ENCODE results near the gene ADRA2C. TPM values are rescaled to one million over a fixed set of nuclear protein-coding genes. Genes with fewer than 3 reads are reported as not detected.

ADRA2C gene
- polyA plus RNA-seq, 1 donor from 2014 or later = 3.0 TPM

GRCh38 chr4:3742610-3743009, 23.6 kb upstream of the ADRA2C start:
- no peaks in the 10 kb centered on the region for H4K20me1 ChIP-seq (ENCODE audit: insufficient read depth)
- peaks cover 4% of the 10 kb centered on the region for H3K27me3 ChIP-seq (ENCODE audit: insufficient read depth, low read depth, low read length)
- no peak overlapping the region for H3K4me3 ChIP-seq (ENCODE audit: low read length)
- H3F3A ChIP-seq (ENCODE audit: insufficient read depth, low read length, poor library complexity, severe bottlenecking) = no peaks in the 10 kb centered on the region
- no peak for TF ChIP-seq EP300 (conservative IDR thresholded peaks at IDR 0.05; ENCODE audit: poor library complexity, severe bottlenecking)
- TF ChIP-seq SMC3 (conservative IDR thresholded peaks at IDR 0.05; ENCODE audit: poor library complexity) = no peak
- no peak for TF ChIP-seq POLR2AphosphoS5 (IDR thresholded peaks at IDR 0.05)
- H3K27ac ChIP-seq (ENCODE audit: low read length) = no peak overlapping the region
- peaks cover 8% of the 10 kb centered on the region for H3K9me3 ChIP-seq (ENCODE audit: low read length)
- no peak overlapping the region for H3K9ac ChIP-seq (ENCODE audit: low read length)
- H3K79me2 ChIP-seq (replicated peaks; ENCODE audit: insufficient read depth, low read length) = no peaks in the 10 kb centered on the region
- no peaks in the 10 kb centered on the region for H3K36me3 ChIP-seq (ENCODE audit: insufficient read depth, low read length)
- H2AFZ ChIP-seq (ENCODE audit: low read depth, low read length) = no peak overlapping the region
- H3K9me2 ChIP-seq (ENCODE audit: insufficient read depth, low read length) = no peaks in the 10 kb centered on the region
- H3K4me2 ChIP-seq (ENCODE audit: low read length) = no peak overlapping the region

DNA sequence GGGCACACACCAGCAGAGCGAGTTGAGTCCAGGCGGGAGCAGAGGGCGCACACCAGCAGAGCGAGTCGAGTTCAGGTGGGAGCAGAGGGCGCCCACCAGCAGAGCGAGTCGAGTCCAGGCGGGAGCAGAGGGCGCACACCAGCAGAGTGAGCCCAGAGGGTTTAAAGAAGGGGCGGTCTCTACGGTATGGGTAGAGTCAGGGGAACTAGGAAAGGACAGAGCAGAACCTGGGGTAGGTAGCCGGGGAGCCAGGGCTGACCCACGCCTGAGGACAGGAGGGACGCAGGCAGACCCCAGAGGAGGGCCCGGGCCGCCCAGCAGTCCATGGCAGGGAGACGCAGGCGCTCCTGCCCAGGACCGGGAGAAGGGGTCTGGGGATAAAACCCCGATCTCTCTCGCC, 22.0 kb upstream of the ADRA2C start:
- Histone ChIP-seq H3F3A (ENCODE audit: insufficient read depth, low read length, poor library complexity, severe bottlenecking) (no peaks in the 10 kb centered on the region), H3K9me2 (ENCODE audit: insufficient read depth, low read length) (no peaks in the 10 kb centered on the region), H3K4me3 (ENCODE audit: low read length) (no peak overlapping the region), H3K36me3 (ENCODE audit: insufficient read depth, low read length) (no peaks in the 10 kb centered on the region), H4K20me1 (ENCODE audit: insufficient read depth) (no peaks in the 10 kb centered on the region), H3K27ac (ENCODE audit: low read length) (no peak overlapping the region), H3K79me2 (replicated peaks; ENCODE audit: insufficient read depth, low read length) (no peaks in the 10 kb centered on the region), H3K27me3 (ENCODE audit: insufficient read depth, low read depth, low read length) (peaks cover 4% of the 10 kb centered on the region), H2AFZ (ENCODE audit: low read depth, low read length) (no peak overlapping the region), H3K9ac (ENCODE audit: low read length) (no peak overlapping the region), H3K9me3 (ENCODE audit: low read length) (peaks cover 8% of the 10 kb centered on the region), H3K4me2 (ENCODE audit: low read length) (no peak overlapping the region)
- TF ChIP-seq RAD21 (conservative IDR thresholded peaks at IDR 0.05) (no peak), MXI1 (conservative IDR thresholded peaks at IDR 0.05; ENCODE audit: poor library complexity, severe bottlenecking) (no peak), SMC3 (conservative IDR thresholded peaks at IDR 0.05; ENCODE audit: poor library complexity) (no peak), EP300 (conservative IDR thresholded peaks at IDR 0.05; ENCODE audit: poor library complexity, severe bottlenecking) (no peak), POLR2AphosphoS5 (IDR thresholded peaks at IDR 0.05) (no peak), EZH2 (IDR thresholded peaks at IDR 0.05; ENCODE audit: borderline replicate concordance, insufficient read depth, low read length, poor library complexity, severe bottlenecking) (no peak), TAF1 (IDR thresholded peaks at IDR 0.05; ENCODE audit: low read depth) (no peak), REST (IDR thresholded peaks at IDR 0.05; ENCODE audit: borderline replicate concordance) (no peak)
- TF ChIP-seq, protein P1, sequence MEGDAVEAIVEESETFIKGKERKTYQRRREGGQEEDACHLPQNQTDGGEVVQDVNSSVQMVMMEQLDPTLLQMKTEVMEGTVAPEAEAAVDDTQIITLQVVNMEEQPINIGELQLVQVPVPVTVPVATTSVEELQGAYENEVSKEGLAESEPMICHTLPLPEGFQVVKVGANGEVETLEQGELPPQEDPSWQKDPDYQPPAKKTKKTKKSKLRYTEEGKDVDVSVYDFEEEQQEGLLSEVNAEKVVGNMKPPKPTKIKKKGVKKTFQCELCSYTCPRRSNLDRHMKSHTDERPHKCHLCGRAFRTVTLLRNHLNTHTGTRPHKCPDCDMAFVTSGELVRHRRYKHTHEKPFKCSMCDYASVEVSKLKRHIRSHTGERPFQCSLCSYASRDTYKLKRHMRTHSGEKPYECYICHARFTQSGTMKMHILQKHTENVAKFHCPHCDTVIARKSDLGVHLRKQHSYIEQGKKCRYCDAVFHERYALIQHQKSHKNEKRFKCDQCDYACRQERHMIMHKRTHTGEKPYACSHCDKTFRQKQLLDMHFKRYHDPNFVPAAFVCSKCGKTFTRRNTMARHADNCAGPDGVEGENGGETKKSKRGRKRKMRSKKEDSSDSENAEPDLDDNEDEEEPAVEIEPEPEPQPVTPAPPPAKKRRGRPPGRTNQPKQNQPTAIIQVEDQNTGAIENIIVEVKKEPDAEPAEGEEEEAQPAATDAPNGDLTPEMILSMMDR (IDR thresholded peaks at IDR 0.05; ENCODE audit: poor library complexity, severe bottlenecking) = no peak

DNA sequence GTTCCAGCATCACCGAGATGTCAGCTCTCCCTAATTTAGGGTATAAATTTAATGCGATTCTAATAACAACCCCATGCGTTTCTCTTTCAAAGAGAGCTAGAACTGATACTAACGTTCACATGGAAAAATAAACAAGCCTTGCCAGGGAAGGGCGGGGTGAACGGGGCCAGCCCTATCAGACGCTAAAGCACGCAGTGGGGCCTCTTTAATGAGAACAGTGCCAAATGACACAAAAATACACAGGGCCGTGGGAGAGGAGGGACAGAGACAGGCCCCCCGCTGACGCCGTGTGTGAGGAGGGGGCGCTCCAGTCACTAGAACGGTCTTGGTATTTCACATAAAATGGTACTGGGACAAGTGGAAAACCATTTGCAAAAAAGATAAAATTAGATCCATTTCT, 21.3 kb upstream of the ADRA2C start:
- Histone ChIP-seq H4K20me1 (ENCODE audit: insufficient read depth) (no peaks in the 10 kb centered on the region), H3K9ac (ENCODE audit: low read length) (no peak overlapping the region), H3K4me3 (ENCODE audit: low read length) (no peak overlapping the region), H3K36me3 (ENCODE audit: insufficient read depth, low read length) (no peaks in the 10 kb centered on the region), H3K79me2 (replicated peaks; ENCODE audit: insufficient read depth, low read length) (no peaks in the 10 kb centered on the region), H3F3A (ENCODE audit: insufficient read depth, low read length, poor library complexity, severe bottlenecking) (no peaks in the 10 kb centered on the region), H3K9me3 (ENCODE audit: low read length) (peaks cover 8% of the 10 kb centered on the region), H3K9me2 (ENCODE audit: insufficient read depth, low read length) (no peaks in the 10 kb centered on the region), H3K4me2 (ENCODE audit: low read length) (no peak overlapping the region), H2AFZ (ENCODE audit: low read depth, low read length) (no peak overlapping the region), H3K27me3 (ENCODE audit: insufficient read depth, low read depth, low read length) (peaks cover 4% of the 10 kb centered on the region), H3K27ac (ENCODE audit: low read length) (no peak overlapping the region)
- TF ChIP-seq EZH2 (IDR thresholded peaks at IDR 0.05; ENCODE audit: borderline replicate concordance, insufficient read depth, low read length, poor library complexity, severe bottlenecking) = no peak
- no peak for TF ChIP-seq REST (IDR thresholded peaks at IDR 0.05; ENCODE audit: borderline replicate concordance)
- TF ChIP-seq RAD21 (conservative IDR thresholded peaks at IDR 0.05) = no peak
- TF ChIP-seq, protein P1 (IDR thresholded peaks at IDR 0.05; ENCODE audit: poor library complexity, severe bottlenecking) = no peak
- no peak for TF ChIP-seq SMC3 (conservative IDR thresholded peaks at IDR 0.05; ENCODE audit: poor library complexity)
- TF ChIP-seq EP300 (conservative IDR thresholded peaks at IDR 0.05; ENCODE audit: poor library complexity, severe bottlenecking) = no peak
- TF ChIP-seq MXI1 (conservative IDR thresholded peaks at IDR 0.05; ENCODE audit: poor library complexity, severe bottlenecking) = no peak
- no peak for TF ChIP-seq POLR2AphosphoS5 (IDR thresholded peaks at IDR 0.05)

Data from neural cell (in vitro differentiated cells).